Activated gamma-delta T cell treated with Interleukin-2 at 50 U/mL for 16 hours (primary cell): ENCODE results near the gene ITPA.

ENCODE experiments used
- DNase-seq: peaks from one replicate; pipeline ENCODE4 v3.0.0-alpha.2; 2020

The ITPA gene

GRCh38 chr20:3229798-3230197 is 20.5 kb downstream of the ITPA start:
- DNase-seq: no peak

GRCh38 chr20:3231116-3231515 is 21.8 kb downstream of the ITPA start:
- DNase-seq: no peak

- no peak for DNase-seq
These were observed 22.7 kb downstream of the ITPA start for GRCh38 chr20:3231889-3232588.

- no peak for DNase-seq
These were observed 24.1 kb downstream of the ITPA start for GRCh38 chr20:3233131-3233990.

GRCh38 chr20:3233991-3234498 is 24.7 kb downstream of the ITPA start:
- DNase-seq: no peak

- no peak for DNase-seq
These were observed 26.5 kb downstream of the ITPA start for GRCh38 chr20:3235666-3236324.

GRCh38 chr20:3237011-3237957 is 28.0 kb downstream of the ITPA start:
- no peak for DNase-seq

- no peak for DNase-seq
These were observed 28.8 kb downstream of the ITPA start for GRCh38 chr20:3237958-3238615.

GRCh38 chr20:3238616-3239025 is 29.3 kb downstream of the ITPA start:
- peak; percentile 36 for DNase-seq

GRCh38 chr20:3239026-3239866 is 29.9 kb downstream of the ITPA start, which contains the start of gene SLC4A11:
SLC4A11 (minus strand) TSS chr20:3239190; CDS start chr20:3239137, 53 bp downstream.
- peak; percentile 26 for DNase-seq

- no peak for DNase-seq
These were observed 30.8 kb downstream of the ITPA start for GRCh38 chr20:3239867-3240775.

GRCh38 chr20:3240776-3241363 is 31.6 kb downstream of the ITPA start:
- DNase-seq: no peak

GRCh38 chr20:3242172-3242692 is 32.9 kb downstream of the ITPA start:
- no peak for DNase-seq

- no peak for DNase-seq
These were observed 34.5 kb downstream of the ITPA start for GRCh38 chr20:3243718-3244358.

- no peak for DNase-seq
These were observed 35.3 kb downstream of the ITPA start for GRCh38 chr20:3244613-3245012.

GRCh38 chr20:3245156-3245555 is 35.9 kb downstream of the ITPA start:
- DNase-seq: no peak

- DNase-seq: no peak
These were observed 36.4 kb downstream of the ITPA start for GRCh38 chr20:3245711-3246110.

- DNase-seq: no peak
These were observed 37.4 kb downstream of the ITPA start for GRCh38 chr20:3246682-3247081.
